GM23338 (cell line): ENCODE measurements around the gene ZNF860.

Experiments
- CREB1 ChIP-seq: fragments of 250-450 bp; sonication (Bioruptor Pico); IDR thresholded peaks from 2 replicates; pipeline ENCODE4 v1.5.0; 2020; ENCODE audit warnings: low read depth, mild to moderate bottlenecking, moderate library complexity
- EZH2 ChIP-seq: fragments of 200-600 bp; sonication (generic); IDR thresholded peaks from one replicate; pipeline ENCODE4 v1.8.0; 2017; ENCODE audit warnings: antibody characterized with exemption, mild to moderate bottlenecking, low read depth; ENCODE audit not compliant: unreplicated experiment
- EZH2phosphoT487 ChIP-seq: fragments of 200-600 bp; sonication (generic); IDR thresholded peaks from one replicate; pipeline ENCODE4 v1.8.1; 2018; ENCODE audit warnings: antibody characterized with exemption; ENCODE audit not compliant: unreplicated experiment
- JUNB ChIP-seq: IDR thresholded peaks from one replicate; pipeline ENCODE4 v1.6.1; 2016; ENCODE audit warnings: antibody characterized with exemption; ENCODE audit not compliant: unreplicated experiment
- NANOG ChIP-seq: IDR thresholded peaks from 2 replicates; pipeline ENCODE4 v1.6.1; 2016; ENCODE audit warnings: antibody characterized with exemption, borderline replicate concordance
- POLR2AphosphoS5 ChIP-seq: IDR thresholded peaks from 2 replicates; pipeline ENCODE4 v1.6.1; 2016; ENCODE audit warnings: antibody characterized with exemption, low read depth
- STAT1 ChIP-seq: IDR thresholded peaks from one replicate; pipeline ENCODE4 v1.6.1; 2016; ENCODE audit warnings: antibody characterized with exemption; ENCODE audit not compliant: unreplicated experiment
- ZNF114 ChIP-seq: fragments of 250-450 bp; sonication (Bioruptor Pico); IDR thresholded peaks from 2 replicates; pipeline ENCODE4 v1.5.0; 2020; ENCODE audit warnings: mild to moderate bottlenecking, moderate library complexity
- ZNF331 ChIP-seq: fragments of 250-450 bp; sonication (Bioruptor Pico); IDR thresholded peaks from 2 replicates; pipeline ENCODE4 v1.5.0; 2020; ENCODE audit warnings: low read depth, mild to moderate bottlenecking, moderate library complexity
- TF ChIP-seq, protein P1 (sequence below), 2 experiments: fragments of 200-600 bp in 1 of 2; sonication (generic) in 1 of 2; conservative IDR thresholded peaks; 2 replicates each; pipeline versions ENCODE4 v1.5.1 to v1.6.1; 2016 to 2017; ENCODE audit warnings: antibody characterized with exemption in 2 of 2, low read depth in 2 of 2, mild to moderate bottlenecking in 2 of 2, moderate library complexity in 1 of 2
- TF ChIP-seq, protein P2 (sequence below): IDR thresholded peaks from one replicate; pipeline ENCODE4 v1.6.1; 2018; ENCODE audit warnings: antibody characterized with exemption; ENCODE audit not compliant: unreplicated experiment
- TF ChIP-seq, protein P3 (sequence below): fragments of 250-450 bp; sonication (Bioruptor Pico); IDR thresholded peaks from 2 replicates; pipeline ENCODE4 v1.5.0; 2020; ENCODE audit warnings: mild to moderate bottlenecking, moderate library complexity
- TF ChIP-seq, protein P4 (sequence below): IDR thresholded peaks from 2 replicates; pipeline ENCODE4 v1.6.1; 2016; ENCODE audit warnings: antibody characterized with exemption

DNA sequence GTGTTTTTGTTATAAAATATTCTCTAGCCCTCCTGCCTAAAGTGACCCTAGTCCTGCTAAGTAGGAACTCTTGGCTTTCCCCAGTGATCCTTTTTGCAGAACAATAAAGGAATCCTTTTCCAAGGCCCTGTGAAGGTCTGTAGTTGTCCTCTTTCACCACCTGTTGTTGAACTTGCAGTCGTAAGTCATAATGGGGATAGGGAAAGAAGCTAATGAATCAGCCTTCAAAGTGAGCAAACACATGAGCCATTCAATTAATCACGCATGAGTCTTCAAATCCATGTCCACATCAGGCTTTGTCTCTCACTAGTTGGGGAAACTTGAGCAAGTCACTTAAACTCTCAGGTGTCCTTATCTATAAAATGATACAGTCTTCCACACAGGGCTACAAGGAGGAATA is 27.6 kb downstream of the ZNF860 start:
- TF ChIP-seq EZH2 (no peak), CREB1 (no peak), POLR2AphosphoS5 (no peak), NANOG (no peak), JUNB (no peak), EZH2phosphoT487 (no peak), ZNF114 (no peak), STAT1 (no peak), ZNF331 (no peak)
- TF ChIP-seq, protein P1, sequence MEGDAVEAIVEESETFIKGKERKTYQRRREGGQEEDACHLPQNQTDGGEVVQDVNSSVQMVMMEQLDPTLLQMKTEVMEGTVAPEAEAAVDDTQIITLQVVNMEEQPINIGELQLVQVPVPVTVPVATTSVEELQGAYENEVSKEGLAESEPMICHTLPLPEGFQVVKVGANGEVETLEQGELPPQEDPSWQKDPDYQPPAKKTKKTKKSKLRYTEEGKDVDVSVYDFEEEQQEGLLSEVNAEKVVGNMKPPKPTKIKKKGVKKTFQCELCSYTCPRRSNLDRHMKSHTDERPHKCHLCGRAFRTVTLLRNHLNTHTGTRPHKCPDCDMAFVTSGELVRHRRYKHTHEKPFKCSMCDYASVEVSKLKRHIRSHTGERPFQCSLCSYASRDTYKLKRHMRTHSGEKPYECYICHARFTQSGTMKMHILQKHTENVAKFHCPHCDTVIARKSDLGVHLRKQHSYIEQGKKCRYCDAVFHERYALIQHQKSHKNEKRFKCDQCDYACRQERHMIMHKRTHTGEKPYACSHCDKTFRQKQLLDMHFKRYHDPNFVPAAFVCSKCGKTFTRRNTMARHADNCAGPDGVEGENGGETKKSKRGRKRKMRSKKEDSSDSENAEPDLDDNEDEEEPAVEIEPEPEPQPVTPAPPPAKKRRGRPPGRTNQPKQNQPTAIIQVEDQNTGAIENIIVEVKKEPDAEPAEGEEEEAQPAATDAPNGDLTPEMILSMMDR (conservative IDR thresholded peaks at IDR 0.05; ENCODE audit: low read depth in 2 of 2) = no peak
- TF ChIP-seq, protein P2, sequence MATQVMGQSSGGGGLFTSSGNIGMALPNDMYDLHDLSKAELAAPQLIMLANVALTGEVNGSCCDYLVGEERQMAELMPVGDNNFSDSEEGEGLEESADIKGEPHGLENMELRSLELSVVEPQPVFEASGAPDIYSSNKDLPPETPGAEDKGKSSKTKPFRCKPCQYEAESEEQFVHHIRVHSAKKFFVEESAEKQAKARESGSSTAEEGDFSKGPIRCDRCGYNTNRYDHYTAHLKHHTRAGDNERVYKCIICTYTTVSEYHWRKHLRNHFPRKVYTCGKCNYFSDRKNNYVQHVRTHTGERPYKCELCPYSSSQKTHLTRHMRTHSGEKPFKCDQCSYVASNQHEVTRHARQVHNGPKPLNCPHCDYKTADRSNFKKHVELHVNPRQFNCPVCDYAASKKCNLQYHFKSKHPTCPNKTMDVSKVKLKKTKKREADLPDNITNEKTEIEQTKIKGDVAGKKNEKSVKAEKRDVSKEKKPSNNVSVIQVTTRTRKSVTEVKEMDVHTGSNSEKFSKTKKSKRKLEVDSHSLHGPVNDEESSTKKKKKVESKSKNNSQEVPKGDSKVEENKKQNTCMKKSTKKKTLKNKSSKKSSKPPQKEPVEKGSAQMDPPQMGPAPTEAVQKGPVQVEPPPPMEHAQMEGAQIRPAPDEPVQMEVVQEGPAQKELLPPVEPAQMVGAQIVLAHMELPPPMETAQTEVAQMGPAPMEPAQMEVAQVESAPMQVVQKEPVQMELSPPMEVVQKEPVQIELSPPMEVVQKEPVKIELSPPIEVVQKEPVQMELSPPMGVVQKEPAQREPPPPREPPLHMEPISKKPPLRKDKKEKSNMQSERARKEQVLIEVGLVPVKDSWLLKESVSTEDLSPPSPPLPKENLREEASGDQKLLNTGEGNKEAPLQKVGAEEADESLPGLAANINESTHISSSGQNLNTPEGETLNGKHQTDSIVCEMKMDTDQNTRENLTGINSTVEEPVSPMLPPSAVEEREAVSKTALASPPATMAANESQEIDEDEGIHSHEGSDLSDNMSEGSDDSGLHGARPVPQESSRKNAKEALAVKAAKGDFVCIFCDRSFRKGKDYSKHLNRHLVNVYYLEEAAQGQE = no peak
- TF ChIP-seq, protein P3, sequence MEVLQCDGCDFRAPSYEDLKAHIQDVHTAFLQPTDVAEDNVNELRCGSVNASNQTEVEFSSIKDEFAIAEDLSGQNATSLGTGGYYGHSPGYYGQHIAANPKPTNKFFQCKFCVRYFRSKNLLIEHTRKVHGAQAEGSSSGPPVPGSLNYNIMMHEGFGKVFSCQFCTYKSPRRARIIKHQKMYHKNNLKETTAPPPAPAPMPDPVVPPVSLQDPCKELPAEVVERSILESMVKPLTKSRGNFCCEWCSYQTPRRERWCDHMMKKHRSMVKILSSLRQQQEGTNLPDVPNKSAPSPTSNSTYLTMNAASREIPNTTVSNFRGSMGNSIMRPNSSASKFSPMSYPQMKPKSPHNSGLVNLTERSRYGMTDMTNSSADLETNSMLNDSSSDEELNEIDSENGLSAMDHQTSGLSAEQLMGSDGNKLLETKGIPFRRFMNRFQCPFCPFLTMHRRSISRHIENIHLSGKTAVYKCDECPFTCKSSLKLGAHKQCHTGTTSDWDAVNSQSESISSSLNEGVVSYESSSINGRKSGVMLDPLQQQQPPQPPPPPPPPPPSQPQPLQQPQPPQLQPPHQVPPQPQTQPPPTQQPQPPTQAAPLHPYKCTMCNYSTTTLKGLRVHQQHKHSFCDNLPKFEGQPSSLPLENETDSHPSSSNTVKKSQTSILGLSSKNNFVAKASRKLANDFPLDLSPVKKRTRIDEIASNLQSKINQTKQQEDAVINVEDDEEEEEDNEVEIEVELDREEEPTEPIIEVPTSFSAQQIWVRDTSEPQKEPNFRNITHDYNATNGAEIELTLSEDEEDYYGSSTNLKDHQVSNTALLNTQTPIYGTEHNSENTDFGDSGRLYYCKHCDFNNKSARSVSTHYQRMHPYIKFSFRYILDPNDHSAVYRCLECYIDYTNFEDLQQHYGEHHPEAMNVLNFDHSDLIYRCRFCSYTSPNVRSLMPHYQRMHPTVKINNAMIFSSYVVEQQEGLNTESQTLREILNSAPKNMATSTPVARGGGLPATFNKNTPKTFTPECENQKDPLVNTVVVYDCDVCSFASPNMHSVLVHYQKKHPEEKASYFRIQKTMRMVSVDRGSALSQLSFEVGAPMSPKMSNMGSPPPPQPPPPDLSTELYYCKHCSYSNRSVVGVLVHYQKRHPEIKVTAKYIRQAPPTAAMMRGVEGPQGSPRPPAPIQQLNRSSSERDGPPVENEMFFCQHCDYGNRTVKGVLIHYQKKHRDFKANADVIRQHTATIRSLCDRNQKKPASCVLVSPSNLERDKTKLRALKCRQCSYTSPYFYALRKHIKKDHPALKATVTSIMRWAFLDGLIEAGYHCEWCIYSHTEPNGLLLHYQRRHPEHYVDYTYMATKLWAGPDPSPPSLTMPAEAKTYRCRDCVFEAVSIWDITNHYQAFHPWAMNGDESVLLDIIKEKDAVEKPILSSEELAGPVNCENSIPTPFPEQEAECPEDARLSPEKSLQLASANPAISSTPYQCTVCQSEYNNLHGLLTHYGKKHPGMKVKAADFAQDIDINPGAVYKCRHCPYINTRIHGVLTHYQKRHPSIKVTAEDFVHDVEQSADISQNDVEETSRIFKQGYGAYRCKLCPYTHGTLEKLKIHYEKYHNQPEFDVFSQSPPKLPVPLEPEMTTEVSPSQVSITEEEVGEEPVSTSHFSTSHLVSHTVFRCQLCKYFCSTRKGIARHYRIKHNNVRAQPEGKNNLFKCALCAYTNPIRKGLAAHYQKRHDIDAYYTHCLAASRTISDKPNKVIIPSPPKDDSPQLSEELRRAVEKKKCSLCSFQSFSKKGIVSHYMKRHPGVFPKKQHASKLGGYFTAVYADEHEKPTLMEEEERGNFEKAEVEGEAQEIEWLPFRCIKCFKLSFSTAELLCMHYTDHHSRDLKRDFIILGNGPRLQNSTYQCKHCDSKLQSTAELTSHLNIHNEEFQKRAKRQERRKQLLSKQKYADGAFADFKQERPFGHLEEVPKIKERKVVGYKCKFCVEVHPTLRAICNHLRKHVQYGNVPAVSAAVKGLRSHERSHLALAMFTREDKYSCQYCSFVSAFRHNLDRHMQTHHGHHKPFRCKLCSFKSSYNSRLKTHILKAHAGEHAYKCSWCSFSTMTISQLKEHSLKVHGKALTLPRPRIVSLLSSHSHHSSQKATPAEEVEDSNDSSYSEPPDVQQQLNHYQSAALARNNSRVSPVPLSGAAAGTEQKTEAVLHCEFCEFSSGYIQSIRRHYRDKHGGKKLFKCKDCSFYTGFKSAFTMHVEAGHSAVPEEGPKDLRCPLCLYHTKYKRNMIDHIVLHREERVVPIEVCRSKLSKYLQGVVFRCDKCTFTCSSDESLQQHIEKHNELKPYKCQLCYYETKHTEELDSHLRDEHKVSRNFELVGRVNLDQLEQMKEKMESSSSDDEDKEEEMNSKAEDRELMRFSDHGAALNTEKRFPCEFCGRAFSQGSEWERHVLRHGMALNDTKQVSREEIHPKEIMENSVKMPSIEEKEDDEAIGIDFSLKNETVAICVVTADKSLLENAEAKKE = no peak
- TF ChIP-seq, protein P4, sequence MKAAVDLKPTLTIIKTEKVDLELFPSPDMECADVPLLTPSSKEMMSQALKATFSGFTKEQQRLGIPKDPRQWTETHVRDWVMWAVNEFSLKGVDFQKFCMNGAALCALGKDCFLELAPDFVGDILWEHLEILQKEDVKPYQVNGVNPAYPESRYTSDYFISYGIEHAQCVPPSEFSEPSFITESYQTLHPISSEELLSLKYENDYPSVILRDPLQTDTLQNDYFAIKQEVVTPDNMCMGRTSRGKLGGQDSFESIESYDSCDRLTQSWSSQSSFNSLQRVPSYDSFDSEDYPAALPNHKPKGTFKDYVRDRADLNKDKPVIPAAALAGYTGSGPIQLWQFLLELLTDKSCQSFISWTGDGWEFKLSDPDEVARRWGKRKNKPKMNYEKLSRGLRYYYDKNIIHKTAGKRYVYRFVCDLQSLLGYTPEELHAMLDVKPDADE = no peak
